ENCODE data around the gene ZNF467.

- TF ChIP-seq EZH2 (IDR thresholded peaks at IDR 0.05): peak; percentile 96
- TF ChIP-seq, protein P1, sequence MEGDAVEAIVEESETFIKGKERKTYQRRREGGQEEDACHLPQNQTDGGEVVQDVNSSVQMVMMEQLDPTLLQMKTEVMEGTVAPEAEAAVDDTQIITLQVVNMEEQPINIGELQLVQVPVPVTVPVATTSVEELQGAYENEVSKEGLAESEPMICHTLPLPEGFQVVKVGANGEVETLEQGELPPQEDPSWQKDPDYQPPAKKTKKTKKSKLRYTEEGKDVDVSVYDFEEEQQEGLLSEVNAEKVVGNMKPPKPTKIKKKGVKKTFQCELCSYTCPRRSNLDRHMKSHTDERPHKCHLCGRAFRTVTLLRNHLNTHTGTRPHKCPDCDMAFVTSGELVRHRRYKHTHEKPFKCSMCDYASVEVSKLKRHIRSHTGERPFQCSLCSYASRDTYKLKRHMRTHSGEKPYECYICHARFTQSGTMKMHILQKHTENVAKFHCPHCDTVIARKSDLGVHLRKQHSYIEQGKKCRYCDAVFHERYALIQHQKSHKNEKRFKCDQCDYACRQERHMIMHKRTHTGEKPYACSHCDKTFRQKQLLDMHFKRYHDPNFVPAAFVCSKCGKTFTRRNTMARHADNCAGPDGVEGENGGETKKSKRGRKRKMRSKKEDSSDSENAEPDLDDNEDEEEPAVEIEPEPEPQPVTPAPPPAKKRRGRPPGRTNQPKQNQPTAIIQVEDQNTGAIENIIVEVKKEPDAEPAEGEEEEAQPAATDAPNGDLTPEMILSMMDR (IDR thresholded peaks at IDR 0.05): no peak
Measured at GRCh38 chr7:149765399-149766121, 7.8 kb downstream of the ZNF467 start.
